ENCODE results near the gene MAD1L1.

DNA sequence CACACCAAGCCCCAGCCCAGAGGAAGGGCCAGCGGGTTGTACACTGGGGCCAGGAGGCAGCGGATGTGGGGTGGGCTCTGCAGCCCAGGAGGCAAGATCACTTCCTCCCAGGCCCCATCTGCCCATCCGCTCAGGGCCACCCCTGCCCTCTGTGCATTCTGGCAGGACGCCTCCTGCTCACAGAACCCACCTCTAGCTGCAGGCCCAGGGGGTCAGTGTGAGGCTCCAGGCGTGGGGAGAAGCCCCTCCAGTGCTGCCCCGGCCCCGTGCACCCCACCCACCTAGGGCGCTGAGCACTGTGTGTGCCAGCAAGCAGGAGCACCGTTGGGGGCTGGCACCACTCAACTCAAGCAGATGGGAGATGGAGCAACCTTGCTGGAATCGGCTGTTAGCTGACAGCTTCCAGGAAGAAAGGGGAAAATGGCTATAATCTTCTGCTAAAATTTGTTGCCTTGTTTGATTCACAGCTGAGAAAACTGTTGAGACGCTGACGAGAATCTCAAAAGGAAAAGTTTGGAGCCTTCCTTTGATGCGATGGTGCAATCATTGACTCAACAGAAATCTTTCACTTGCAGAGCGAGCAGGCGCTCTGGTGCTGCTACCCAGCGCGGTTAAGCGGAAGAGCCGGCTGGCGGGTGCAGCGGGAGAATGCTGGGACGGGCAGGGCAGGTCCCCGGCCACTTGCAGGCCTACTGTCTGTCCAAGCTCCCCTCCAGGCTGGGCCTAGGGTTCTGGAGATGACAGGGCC is 286.5 kb downstream of the MAD1L1 start:
- TF ChIP-seq, protein P1, sequence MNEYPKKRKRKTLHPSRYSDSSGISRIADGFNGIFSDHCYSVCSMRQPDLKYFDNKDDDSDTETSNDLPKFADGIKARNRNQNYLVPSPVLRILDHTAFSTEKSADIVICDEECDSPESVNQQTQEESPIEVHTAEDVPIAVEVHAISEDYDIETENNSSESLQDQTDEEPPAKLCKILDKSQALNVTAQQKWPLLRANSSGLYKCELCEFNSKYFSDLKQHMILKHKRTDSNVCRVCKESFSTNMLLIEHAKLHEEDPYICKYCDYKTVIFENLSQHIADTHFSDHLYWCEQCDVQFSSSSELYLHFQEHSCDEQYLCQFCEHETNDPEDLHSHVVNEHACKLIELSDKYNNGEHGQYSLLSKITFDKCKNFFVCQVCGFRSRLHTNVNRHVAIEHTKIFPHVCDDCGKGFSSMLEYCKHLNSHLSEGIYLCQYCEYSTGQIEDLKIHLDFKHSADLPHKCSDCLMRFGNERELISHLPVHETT (tag by site-specific recombination; IDR thresholded peaks at IDR 0.05), result no peak
- no peak for TF ChIP-seq SP3 (tag by site-specific recombination; IDR thresholded peaks at IDR 0.05)

Measured in HEK293 (cell line).